GM18505 (cell line): ENCODE measurements around the gene NUMBL.
"Not testable (repeated sequence)": the region's sequence is repeated elsewhere in the genome, so short reads cannot be mapped to it uniquely, and the experiment has no call there.

Source experiments
- ATAC-seq: cut with Tn5 transposase; IDR thresholded peaks from one replicate; pipeline ENCODE4 v1.9.1; 2021; ENCODE audit not compliant: unreplicated experiment
- POLR2A ChIP-seq: IDR thresholded peaks from 4 replicates; pipeline ENCODE4 v1.6.1; 2011; ENCODE audit warnings: borderline replicate concordance; ENCODE audit not compliant: insufficient read depth, insufficient read length; ENCODE audit errors: extremely low read depth

NUMBL gene

GRCh38 chr19:40690050-40690692 lies at the start of gene NUMBL:
NUMBL (minus strand) TSS chr19:40690651; CDS start chr19:40690483, 168 bp downstream.
- no peak for ATAC-seq
- TF ChIP-seq POLR2A: no peak

GRCh38 chr19:40739030-40739839 lies 48.8 kb upstream of the NUMBL start:
- ATAC-seq: no peak
- no peak for TF ChIP-seq POLR2A

DNA sequence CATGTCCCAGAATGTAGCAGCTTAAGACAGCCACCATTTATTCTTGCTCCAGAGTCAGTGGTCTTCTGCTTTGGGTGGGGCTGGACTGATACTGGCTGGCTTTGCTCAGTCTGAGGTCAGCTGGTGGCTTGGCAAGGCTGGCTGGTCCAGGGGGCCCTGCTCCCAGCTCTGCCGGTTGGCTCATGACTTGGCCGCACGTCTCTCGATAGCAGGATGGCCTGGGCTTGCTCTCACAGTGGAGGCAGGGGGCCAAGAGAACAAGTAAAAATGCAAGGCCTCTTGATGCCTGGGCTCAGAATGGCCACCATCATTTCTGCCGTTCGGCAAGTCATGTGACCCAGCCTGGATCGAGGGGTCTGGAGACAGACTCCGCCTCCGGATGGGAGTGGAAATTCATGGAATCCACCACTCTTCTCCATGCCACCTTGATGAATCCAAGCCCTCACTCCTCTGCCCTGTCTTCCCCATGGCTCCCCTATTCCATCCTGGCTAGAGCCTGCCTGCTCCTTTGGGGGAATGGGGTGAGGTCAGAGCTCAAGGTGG lies 46.7 kb upstream of the NUMBL start:
- no peak for TF ChIP-seq POLR2A
- ATAC-seq: no peak

DNA sequence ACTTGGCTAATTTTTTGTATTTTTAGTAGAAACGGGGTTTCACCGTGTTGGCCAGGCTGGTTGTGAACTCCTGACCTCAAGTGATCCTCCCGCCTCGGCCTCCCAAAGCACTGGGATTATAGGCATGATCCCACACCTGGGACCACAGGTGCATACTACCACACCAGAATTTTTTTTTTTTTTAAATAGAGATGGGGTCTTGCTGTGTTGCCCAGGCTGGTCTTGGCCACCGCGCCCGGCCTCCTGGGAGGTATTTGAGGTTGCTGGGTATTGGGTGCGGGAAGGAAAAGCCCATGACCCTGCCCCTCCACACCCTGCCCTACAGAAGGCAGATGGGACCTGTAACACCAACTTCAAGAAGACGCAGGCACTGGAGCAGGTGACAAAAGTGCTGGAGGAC lies 46.2 kb upstream of the NUMBL start:
- no peak for TF ChIP-seq POLR2A
- no peak for ATAC-seq

DNA sequence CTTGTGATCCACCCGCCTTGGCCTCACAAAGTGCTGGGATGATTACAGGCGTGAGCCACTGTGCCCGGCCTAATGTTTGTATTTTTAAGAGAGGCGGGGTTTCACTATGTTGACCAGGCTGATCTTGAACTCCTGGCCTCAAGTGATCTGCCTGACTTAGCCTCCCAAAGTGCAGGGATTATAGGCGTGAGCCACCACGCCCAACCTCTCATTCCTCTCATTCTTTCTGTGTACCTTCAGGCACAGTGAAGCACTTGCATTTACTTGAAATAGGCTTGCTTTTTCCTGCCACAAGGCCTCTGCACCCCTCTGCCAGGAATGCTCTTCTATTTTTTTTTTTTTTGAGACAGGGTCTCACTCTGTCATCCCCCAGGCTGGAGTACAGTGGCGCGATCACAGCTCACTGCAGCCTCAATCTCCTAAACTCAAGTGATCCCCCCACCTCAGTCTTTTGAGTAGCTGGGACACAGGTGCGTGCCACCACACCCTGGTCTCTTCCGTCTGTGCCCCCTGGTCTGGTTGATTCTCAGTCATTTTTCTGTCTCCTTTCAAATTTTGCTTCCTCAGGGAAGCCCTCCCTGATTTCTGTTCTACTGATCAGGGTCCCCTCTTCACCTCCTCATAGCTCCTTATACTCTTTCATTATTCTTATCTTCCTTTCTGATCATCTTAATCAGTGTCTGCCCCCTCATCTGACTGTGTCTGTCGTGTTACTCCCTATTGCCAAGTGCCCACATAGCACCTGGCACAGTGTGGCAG lies 44.7 kb upstream of the NUMBL start:
- no peak for ATAC-seq

DNA sequence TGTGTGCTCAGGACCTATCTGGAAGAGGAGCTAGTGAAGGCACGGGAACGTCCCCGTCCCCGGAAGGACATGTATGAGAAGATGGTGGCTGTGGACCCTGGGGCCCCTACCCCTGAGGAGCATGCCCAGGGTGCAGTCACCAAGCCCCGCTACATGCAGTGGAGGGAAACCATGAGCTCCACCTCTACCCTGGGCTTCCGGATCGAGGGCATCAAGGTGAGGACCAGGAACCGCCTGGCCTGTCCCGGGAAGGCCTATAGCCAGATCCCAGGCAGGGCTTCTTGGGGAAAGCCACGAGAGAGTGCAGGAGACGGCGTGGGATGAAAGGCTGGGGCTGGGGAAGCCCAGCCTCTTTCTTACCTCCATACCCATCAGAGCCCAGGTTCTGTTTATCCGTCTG lies 42.7 kb upstream of the NUMBL start:
- ATAC-seq: no peak

More for the DNA sequence above, 44.7 kb upstream of the NUMBL start:
- TF ChIP-seq POLR2A: no peak

GRCh38 chr19:40732304-40732703 lies 41.9 kb upstream of the NUMBL start:
- ATAC-seq: not testable (repeated sequence)

More for the DNA sequence above, 42.7 kb upstream of the NUMBL start:
- TF ChIP-seq POLR2A: no peak

GRCh38 chr19:40730065-40730464 lies 39.6 kb upstream of the NUMBL start:
- ATAC-seq: not testable (repeated sequence)

DNA sequence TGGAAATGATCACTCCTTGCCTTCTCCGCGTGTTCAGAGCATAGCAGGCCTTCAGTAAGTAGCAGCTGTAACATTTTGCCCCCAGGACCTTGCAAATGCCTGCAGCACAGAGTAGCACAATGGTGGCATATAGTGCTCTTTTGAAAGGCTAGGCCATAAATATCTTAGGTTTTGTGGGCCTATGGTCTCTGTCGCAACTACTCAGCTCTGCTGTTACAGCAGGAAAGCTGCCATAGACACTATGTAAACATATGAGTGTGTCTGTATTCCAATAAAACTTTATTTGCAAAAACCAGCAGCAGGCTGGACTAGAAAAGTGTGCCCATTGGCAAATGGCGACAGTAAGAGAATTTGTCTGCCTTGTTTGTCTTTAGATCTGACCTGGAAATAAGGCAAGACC lies 35.8 kb upstream of the NUMBL start:
- no peak for ATAC-seq
- TF ChIP-seq POLR2A: no peak

DNA sequence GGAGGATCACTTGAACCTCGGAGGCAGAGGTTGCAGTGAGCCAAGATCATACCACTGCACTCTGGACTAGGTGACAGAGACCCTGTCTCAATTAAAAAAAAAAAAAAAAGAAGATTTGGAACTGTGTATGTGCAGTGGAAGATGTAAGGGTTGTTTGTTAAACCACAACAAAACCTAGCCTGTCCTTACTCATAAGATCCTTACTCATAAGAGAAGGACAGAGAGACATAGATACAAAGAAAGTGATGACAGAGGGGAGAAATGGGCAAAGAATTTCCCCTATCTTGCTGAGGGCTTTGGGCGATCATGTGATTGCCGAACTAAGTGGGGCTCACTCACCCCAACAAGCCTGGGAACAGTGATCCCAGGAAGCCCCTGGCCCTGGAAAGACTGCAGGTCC lies 34.4 kb upstream of the NUMBL start:
- no peak for ATAC-seq
- TF ChIP-seq POLR2A: no peak

DNA sequence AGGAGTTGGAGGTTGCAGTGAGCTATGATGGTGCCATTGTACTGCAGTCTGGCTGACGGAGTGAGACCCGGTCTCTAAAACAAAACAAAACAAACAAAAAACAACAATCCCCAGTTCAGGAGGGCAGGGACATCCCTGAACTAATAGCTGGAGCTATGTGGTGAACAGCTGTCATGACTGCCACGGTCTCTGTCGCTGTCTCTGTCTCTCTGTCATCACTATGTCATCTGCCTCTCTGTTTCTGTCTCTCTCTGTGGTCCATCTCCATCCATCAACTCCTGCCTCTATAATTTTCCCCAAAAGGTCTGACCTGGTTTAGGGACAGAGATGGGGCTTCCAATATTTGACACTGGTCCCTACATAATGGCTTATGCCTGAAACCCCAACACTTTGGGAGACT lies 33.9 kb upstream of the NUMBL start:
- no peak for TF ChIP-seq POLR2A

DNA sequence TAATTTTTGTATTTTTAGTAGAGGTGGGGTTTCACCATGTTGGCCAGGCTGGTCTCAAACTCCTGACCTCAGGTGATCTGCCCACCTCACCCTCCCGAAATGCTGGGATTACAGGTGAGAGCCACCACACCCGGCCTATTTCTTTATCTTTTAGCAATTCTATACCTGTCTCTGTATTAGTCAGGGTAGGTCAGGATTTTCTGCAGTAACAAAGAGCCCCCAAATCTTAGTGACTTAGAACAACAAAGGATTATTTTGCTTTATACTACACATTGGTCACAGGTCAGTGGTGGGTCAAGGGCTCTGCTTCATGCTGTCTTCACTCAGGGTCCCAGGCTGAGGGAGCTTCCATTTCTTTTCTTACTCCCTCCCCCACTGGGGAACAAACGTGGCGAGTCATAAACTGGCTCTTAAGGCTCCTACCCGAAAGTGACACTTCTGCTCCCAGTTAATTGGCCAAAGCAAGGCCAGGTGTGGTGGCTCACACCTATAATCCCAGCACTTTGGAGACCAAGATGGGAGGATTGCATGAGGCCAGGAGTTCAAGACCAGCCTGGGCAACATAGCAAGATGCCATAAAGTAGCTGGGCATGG lies 33.3 kb upstream of the NUMBL start:
- ATAC-seq: no peak
- no peak for TF ChIP-seq POLR2A

More for the DNA sequence above, 33.9 kb upstream of the NUMBL start:
- no peak for ATAC-seq
